Measurements from ENCODE around the gene ASIC4.

The ASIC4 gene

GRCh38 chr2:219488149-219488843, 26.0 kb upstream of the ASIC4 start:
- TF ChIP-seq, protein P1, sequence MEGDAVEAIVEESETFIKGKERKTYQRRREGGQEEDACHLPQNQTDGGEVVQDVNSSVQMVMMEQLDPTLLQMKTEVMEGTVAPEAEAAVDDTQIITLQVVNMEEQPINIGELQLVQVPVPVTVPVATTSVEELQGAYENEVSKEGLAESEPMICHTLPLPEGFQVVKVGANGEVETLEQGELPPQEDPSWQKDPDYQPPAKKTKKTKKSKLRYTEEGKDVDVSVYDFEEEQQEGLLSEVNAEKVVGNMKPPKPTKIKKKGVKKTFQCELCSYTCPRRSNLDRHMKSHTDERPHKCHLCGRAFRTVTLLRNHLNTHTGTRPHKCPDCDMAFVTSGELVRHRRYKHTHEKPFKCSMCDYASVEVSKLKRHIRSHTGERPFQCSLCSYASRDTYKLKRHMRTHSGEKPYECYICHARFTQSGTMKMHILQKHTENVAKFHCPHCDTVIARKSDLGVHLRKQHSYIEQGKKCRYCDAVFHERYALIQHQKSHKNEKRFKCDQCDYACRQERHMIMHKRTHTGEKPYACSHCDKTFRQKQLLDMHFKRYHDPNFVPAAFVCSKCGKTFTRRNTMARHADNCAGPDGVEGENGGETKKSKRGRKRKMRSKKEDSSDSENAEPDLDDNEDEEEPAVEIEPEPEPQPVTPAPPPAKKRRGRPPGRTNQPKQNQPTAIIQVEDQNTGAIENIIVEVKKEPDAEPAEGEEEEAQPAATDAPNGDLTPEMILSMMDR (IDR thresholded peaks at IDR 0.05; ENCODE audit: extremely low read depth, insufficient read depth, missing control alignments) = no peak
- in situ Hi-C loops (cut with MboI; ENCODE audit: low pct_unique_long_range_greater_than_20kb, low sequenced_read_pairs, unreplicated experiment) = no loop called here
- no peak for DNase-seq (ENCODE audit: low spot score)

DNA sequence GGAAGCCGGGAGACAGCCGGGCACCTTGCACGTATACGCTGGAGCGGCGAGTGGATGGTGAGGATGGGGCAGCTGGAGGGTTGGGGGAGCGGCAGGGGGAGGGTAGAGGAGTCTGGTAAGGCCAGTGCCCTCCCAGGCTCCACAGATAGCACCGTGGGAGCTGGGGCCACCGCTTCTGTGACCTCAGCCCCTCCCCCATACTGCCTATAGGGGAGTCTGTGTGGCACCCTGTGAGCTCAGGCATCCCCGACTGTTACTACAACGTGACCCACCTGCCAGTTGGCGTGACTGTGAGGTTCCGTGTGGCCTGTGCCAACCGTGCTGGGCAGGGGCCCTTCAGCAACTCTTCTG, 25.5 kb upstream of the ASIC4 start:
- in situ Hi-C loops (cut with MboI; ENCODE audit: low pct_unique_long_range_greater_than_20kb, low sequenced_read_pairs, unreplicated experiment) = no loop called here
- DNase-seq (ENCODE audit: low spot score) = no peak
- TF ChIP-seq, protein P1 (IDR thresholded peaks at IDR 0.05; ENCODE audit: extremely low read depth, insufficient read depth, missing control alignments) = no peak

GRCh38 chr2:219489315-219489714, 25.0 kb upstream of the ASIC4 start:
- TF ChIP-seq, protein P1 (IDR thresholded peaks at IDR 0.05; ENCODE audit: extremely low read depth, insufficient read depth, missing control alignments) = no peak
- in situ Hi-C loops (cut with MboI; ENCODE audit: low pct_unique_long_range_greater_than_20kb, low sequenced_read_pairs, unreplicated experiment) = no loop called here
- DNase-seq (ENCODE audit: low spot score) = no peak

DNA sequence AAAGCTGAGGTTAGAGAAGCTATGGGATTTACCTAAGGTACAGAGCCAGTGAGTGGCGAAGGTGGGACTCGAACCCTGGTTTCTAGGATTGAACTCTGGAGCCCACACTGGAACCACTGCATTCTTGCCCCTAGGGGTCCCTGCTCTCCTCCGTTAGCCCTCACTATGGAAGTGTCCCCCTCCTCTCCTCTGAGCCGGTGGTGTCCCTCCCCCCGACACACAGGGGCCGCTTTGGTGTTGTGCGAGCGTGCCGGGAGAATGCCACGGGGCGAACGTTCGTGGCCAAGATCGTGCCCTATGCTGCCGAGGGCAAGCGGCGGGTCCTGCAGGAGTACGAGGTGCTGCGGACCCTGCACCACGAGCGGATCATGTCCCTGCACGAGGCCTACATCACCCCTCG, 24.1 kb upstream of the ASIC4 start:
- in situ Hi-C loops (cut with MboI; ENCODE audit: low pct_unique_long_range_greater_than_20kb, low sequenced_read_pairs, unreplicated experiment) = no loop called here
- DNase-seq (ENCODE audit: low spot score) = no peak
- TF ChIP-seq, protein P1 (IDR thresholded peaks at IDR 0.05; ENCODE audit: extremely low read depth, insufficient read depth, missing control alignments) = no peak

- in situ Hi-C loops (cut with MboI; ENCODE audit: low pct_unique_long_range_greater_than_20kb, low sequenced_read_pairs, unreplicated experiment) = no loop called here
- TF ChIP-seq, protein P1 (IDR thresholded peaks at IDR 0.05; ENCODE audit: extremely low read depth, insufficient read depth, missing control alignments) = no peak
- no peak for DNase-seq (ENCODE audit: low spot score)
Observed at GRCh38 chr2:219490600-219491130, 23.6 kb upstream of the ASIC4 start.

- no peak for DNase-seq (ENCODE audit: low spot score)
- in situ Hi-C loops (cut with MboI; ENCODE audit: low pct_unique_long_range_greater_than_20kb, low sequenced_read_pairs, unreplicated experiment) = no loop called here
- TF ChIP-seq, protein P1 (IDR thresholded peaks at IDR 0.05; ENCODE audit: extremely low read depth, insufficient read depth, missing control alignments) = no peak
Observed at GRCh38 chr2:219491278-219491963, 22.9 kb upstream of the ASIC4 start.
